A549 (cell line): ENCODE data around the gene RMND5A.

Experiments used
- BHLHE40 ChIP-seq: IDR thresholded peaks from 2 replicates; pipeline ENCODE4 v1.6.1; 2012; ENCODE audit warnings: low read depth, low read length, inconsistent platforms
- CBX8 ChIP-seq: fragments of 200-600 bp; sonication (generic); IDR thresholded peaks from 2 replicates; pipeline ENCODE4 v1.6.1; 2016
- CTCF ChIP-seq: fragments of >200 bp; sonication (Bioruptor Twin); formaldehyde crosslinking; IDR thresholded peaks from 3 replicates; pipeline ENCODE4 v1.5.1; 2016

- no peak for TF ChIP-seq CTCF
- no peak for TF ChIP-seq CBX8
- no peak for TF ChIP-seq BHLHE40
Measured at GRCh38 chr2:86776532-86776931, 56.4 kb downstream of the RMND5A start.
